HepG2 (cell line): Measurements from ENCODE around the gene P3H4. TPM values are rescaled to one million over a fixed set of nuclear protein-coding genes. Genes with fewer than 3 reads are reported as not detected.

Experiments used
- ATF6 ChIP-seq: sonication (generic); formaldehyde crosslinking; conservative IDR thresholded peaks from 2 replicates; pipeline ENCODE4 v1.4.0; 2020; ENCODE audit warnings: missing genetic modification reagents
- EZH2 ChIP-seq: conservative IDR thresholded peaks from 2 replicates; pipeline ENCODE4 v1.6.1; 2012; ENCODE audit warnings: mild to moderate bottlenecking, low read depth, low read length, moderate library complexity
- FOSL2 ChIP-seq: sonication (generic); formaldehyde crosslinking; IDR thresholded peaks from 2 replicates; pipeline ENCODE4 v1.4.0; 2020; ENCODE audit warnings: missing genetic modification reagents
- GRHL1 ChIP-seq: sonication (generic); formaldehyde crosslinking; conservative IDR thresholded peaks from 2 replicates; pipeline ENCODE4 v1.8.0; 2022; ENCODE audit warnings: missing genetic modification reagents
- HHEX ChIP-seq: IDR thresholded peaks from 2 replicates; pipeline ENCODE4 v1.6.1; 2016; ENCODE audit warnings: control low read depth
- ISL2 ChIP-seq: sonication (generic); formaldehyde crosslinking; IDR thresholded peaks from 2 replicates; pipeline ENCODE4 v1.5.0; 2020; ENCODE audit warnings: missing genetic modification reagents
- MTF1 ChIP-seq: sonication (generic); formaldehyde crosslinking; IDR thresholded peaks from 2 replicates; pipeline ENCODE4 v1.5.0; 2020; ENCODE audit warnings: missing genetic modification reagents
- PITX1 ChIP-seq: sonication (generic); formaldehyde crosslinking; IDR thresholded peaks from 2 replicates; pipeline ENCODE4 v1.5.1; 2020; ENCODE audit warnings: mild to moderate bottlenecking, missing genetic modification reagents
- PREB ChIP-seq: sonication (generic); formaldehyde crosslinking; IDR thresholded peaks from 2 replicates; pipeline ENCODE4 v1.4.0; 2020; ENCODE audit warnings: missing genetic modification reagents
- RBAK ChIP-seq: sonication (generic); formaldehyde crosslinking; IDR thresholded peaks from 2 replicates; pipeline ENCODE4 v1.5.1; 2020; ENCODE audit warnings: mild to moderate bottlenecking, missing genetic modification reagents
- STAT5B ChIP-seq: sonication (generic); formaldehyde crosslinking; IDR thresholded peaks from 2 replicates; pipeline ENCODE4 v1.4.0; 2020; ENCODE audit warnings: missing genetic modification reagents
- TCF12 ChIP-seq, 2 experiments: fragments of 450-650 bp in 1 of 2; sonication (generic) in 1 of 2; formaldehyde crosslinking in 1 of 2; IDR thresholded peaks; 2 replicates each; pipeline versions ENCODE4 v1.6.1 to v1.8.0; 2017 to 2022; ENCODE audit warnings: antibody characterized with exemption in 1 of 2, mild to moderate bottlenecking in 1 of 2, missing genetic modification reagents in 1 of 2, moderate library complexity in 1 of 2
- U2AF2 ChIP-seq: fragments of 200-400 bp; formaldehyde crosslinking; IDR thresholded peaks from 2 replicates; pipeline ENCODE4 v1.6.1; 2017; ENCODE audit warnings: low read depth, mild to moderate bottlenecking, low read length
- ZC3H13 ChIP-seq: sonication (generic); formaldehyde crosslinking; IDR thresholded peaks from 2 replicates; pipeline ENCODE4 v1.8.1; 2023; ENCODE audit warnings: mild to moderate bottlenecking, missing genetic modification reagents, moderate library complexity
- ZNF230 ChIP-seq: sonication (generic); formaldehyde crosslinking; IDR thresholded peaks from 2 replicates; pipeline ENCODE4 v1.4.0; 2020; ENCODE audit warnings: mild to moderate bottlenecking, missing genetic modification reagents
- ZNF44 ChIP-seq: sonication (generic); formaldehyde crosslinking; IDR thresholded peaks from 2 replicates; pipeline ENCODE4 v1.5.1; 2020; ENCODE audit warnings: mild to moderate bottlenecking, missing genetic modification reagents
- ZNF446 ChIP-seq: sonication (generic); formaldehyde crosslinking; IDR thresholded peaks from 2 replicates; pipeline ENCODE4 v1.5.0; 2020; ENCODE audit warnings: mild to moderate bottlenecking, missing genetic modification reagents
- ZNF580 ChIP-seq: IDR thresholded peaks from 2 replicates; pipeline ENCODE4 v1.6.1; 2016; ENCODE audit warnings: low read depth, borderline replicate concordance
- polyA plus RNA-seq, 8 experiments: library from polyadenylated mRNA; depleted of rRNA in 3 of 8; stranded (reverse) in 7 of 8; unstranded in 1 of 8; fragments of >200 nt; fragmentation: Illumina TruSeq in 4 of 8; extraction: Trizol in 4 of 8; gene quantifications; 2 replicates each; pipeline versions ENCODE4 v1.2.1 to v1.2.3, GENCODE V29; 2011 to 2016; ENCODE audit warnings: low read depth in 4 of 8, missing spikeins in 1 of 8, mixed read lengths in 1 of 8; ENCODE audit not compliant: insufficient read depth in 1 of 8
- total RNA-seq, 5 experiments: library from RNA; depleted of rRNA; stranded (reverse); fragments of >200 nt; fragmentation: Illumina TruSeq; extraction: Trizol; gene quantifications; 2 replicates each; pipeline ENCODE4 v1.2.3, GENCODE V29; 2016; ENCODE audit warnings: low read depth in 1 of 5

Gene P3H4
- total and polyA plus RNA-seq, 2 of the 13 experiments (the other 11 are each of a cell fraction or from before 2014, with no cell fraction given), result 37.1 to 50.6 TPM

- no peak for TF ChIP-seq ATF6 (CRISPR knock-in tag)
- no peak for TF ChIP-seq GRHL1 (CRISPR knock-in tag)
- no peak for TF ChIP-seq MTF1 (CRISPR knock-in tag)
- TF ChIP-seq PREB (CRISPR knock-in tag), result no peak
- no peak for TF ChIP-seq ZNF44
- TF ChIP-seq ZNF580 (CRISPR knock-in tag), result 0 out of 2 replicates have a peak, but pooled peaks have one; percentile 11
- 0 out of 2 replicates have a peak, but pooled peaks have one; percentile 41 for TF ChIP-seq U2AF2
- peak; percentile 81; the same call in 1 of the 2 replicates for TF ChIP-seq ZC3H13
- no peak for TF ChIP-seq EZH2
- peak; percentile 36; the same call in 1 of the 2 replicates for TF ChIP-seq FOSL2 (CRISPR knock-in tag)
- TF ChIP-seq ZNF230 (CRISPR knock-in tag), result 0 out of 2 replicates have a peak, but pooled peaks have one; percentile 33
- no peak for TF ChIP-seq PITX1 (CRISPR knock-in tag)
- no peak for TF ChIP-seq TCF12 (IDR thresholded peaks at IDR 0.05)
- no peak for TF ChIP-seq TCF12 (CRISPR knock-in tag; IDR thresholded peaks at IDR 0.05)
- no peak for TF ChIP-seq ZNF446
- TF ChIP-seq ISL2 (CRISPR knock-in tag), result no peak
- no peak for TF ChIP-seq STAT5B
- no peak for TF ChIP-seq HHEX
- TF ChIP-seq RBAK (CRISPR knock-in tag), result no peak
Measured at GRCh38 chr17:41800601-41801373, 11.0 kb downstream of the P3H4 start (continued).
